ENCODE measurements around the gene IL25.

DNA sequence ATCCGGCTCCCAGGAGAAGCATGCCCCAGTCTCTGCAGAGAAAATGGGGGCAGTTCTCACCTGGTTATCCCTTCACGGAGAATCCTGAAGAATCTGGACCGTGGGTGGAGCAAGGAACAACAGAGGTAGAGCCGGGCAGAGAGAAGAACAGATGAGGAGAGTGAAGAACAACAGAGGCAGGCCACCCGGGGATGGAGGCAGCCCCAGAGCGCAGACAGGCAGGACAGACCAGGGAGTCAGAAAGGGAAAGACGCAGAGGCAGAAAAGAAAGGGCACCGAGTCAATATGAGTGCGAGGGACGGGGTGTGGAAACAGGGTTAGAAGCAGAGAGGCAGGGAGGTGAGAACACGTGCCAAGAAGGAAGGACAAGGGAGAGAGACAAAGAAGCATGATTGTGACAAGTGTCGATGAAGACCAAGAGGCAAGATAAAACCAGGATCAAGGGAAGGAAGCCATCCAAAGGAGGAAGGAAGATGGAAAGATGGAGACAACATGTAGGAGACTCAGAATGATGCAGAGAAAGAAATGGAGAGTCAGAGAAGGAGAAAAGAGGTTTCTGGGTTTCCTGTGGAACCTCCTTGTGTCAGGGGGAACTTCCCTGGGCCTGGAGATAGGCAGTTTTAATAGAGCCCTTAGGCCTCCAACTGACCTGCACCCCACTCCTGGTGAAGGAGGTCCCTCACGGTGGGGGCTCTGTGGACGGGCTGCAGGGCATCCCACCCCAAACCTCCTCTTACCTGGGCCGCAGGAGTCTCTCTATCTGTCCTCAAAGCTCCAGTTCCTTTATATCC, 35.1 kb downstream of the IL25 start, which contains the start of gene MYH6:
- TF ChIP-seq, protein P1, sequence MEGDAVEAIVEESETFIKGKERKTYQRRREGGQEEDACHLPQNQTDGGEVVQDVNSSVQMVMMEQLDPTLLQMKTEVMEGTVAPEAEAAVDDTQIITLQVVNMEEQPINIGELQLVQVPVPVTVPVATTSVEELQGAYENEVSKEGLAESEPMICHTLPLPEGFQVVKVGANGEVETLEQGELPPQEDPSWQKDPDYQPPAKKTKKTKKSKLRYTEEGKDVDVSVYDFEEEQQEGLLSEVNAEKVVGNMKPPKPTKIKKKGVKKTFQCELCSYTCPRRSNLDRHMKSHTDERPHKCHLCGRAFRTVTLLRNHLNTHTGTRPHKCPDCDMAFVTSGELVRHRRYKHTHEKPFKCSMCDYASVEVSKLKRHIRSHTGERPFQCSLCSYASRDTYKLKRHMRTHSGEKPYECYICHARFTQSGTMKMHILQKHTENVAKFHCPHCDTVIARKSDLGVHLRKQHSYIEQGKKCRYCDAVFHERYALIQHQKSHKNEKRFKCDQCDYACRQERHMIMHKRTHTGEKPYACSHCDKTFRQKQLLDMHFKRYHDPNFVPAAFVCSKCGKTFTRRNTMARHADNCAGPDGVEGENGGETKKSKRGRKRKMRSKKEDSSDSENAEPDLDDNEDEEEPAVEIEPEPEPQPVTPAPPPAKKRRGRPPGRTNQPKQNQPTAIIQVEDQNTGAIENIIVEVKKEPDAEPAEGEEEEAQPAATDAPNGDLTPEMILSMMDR (conservative IDR thresholded peaks at IDR 0.05; ENCODE audit: low read depth in 2 of 2) = no peak
- no peak for TF ChIP-seq POLR2AphosphoS5 (IDR thresholded peaks at IDR 0.05; ENCODE audit: low read depth)
- TF ChIP-seq, protein P2, sequence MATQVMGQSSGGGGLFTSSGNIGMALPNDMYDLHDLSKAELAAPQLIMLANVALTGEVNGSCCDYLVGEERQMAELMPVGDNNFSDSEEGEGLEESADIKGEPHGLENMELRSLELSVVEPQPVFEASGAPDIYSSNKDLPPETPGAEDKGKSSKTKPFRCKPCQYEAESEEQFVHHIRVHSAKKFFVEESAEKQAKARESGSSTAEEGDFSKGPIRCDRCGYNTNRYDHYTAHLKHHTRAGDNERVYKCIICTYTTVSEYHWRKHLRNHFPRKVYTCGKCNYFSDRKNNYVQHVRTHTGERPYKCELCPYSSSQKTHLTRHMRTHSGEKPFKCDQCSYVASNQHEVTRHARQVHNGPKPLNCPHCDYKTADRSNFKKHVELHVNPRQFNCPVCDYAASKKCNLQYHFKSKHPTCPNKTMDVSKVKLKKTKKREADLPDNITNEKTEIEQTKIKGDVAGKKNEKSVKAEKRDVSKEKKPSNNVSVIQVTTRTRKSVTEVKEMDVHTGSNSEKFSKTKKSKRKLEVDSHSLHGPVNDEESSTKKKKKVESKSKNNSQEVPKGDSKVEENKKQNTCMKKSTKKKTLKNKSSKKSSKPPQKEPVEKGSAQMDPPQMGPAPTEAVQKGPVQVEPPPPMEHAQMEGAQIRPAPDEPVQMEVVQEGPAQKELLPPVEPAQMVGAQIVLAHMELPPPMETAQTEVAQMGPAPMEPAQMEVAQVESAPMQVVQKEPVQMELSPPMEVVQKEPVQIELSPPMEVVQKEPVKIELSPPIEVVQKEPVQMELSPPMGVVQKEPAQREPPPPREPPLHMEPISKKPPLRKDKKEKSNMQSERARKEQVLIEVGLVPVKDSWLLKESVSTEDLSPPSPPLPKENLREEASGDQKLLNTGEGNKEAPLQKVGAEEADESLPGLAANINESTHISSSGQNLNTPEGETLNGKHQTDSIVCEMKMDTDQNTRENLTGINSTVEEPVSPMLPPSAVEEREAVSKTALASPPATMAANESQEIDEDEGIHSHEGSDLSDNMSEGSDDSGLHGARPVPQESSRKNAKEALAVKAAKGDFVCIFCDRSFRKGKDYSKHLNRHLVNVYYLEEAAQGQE (IDR thresholded peaks at IDR 0.05; ENCODE audit: unreplicated experiment) = no peak
- no peak for TF ChIP-seq EZH2 (IDR thresholded peaks at IDR 0.05; ENCODE audit: low read depth, unreplicated experiment)
- TF ChIP-seq, protein P3, sequence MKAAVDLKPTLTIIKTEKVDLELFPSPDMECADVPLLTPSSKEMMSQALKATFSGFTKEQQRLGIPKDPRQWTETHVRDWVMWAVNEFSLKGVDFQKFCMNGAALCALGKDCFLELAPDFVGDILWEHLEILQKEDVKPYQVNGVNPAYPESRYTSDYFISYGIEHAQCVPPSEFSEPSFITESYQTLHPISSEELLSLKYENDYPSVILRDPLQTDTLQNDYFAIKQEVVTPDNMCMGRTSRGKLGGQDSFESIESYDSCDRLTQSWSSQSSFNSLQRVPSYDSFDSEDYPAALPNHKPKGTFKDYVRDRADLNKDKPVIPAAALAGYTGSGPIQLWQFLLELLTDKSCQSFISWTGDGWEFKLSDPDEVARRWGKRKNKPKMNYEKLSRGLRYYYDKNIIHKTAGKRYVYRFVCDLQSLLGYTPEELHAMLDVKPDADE (IDR thresholded peaks at IDR 0.05) = no peak
- TF ChIP-seq EZH2phosphoT487 (IDR thresholded peaks at IDR 0.05; ENCODE audit: unreplicated experiment) = no peak
- no peak for TF ChIP-seq CREB1 (CRISPR knock-in tag; IDR thresholded peaks at IDR 0.05; ENCODE audit: low read depth)
- TF ChIP-seq STAT1 (IDR thresholded peaks at IDR 0.05; ENCODE audit: unreplicated experiment) = no peak
- TF ChIP-seq ZNF331 (CRISPR knock-in tag; IDR thresholded peaks at IDR 0.05; ENCODE audit: low read depth) = no peak
- no peak for TF ChIP-seq JUNB (IDR thresholded peaks at IDR 0.05; ENCODE audit: unreplicated experiment)
- no peak for TF ChIP-seq NANOG (IDR thresholded peaks at IDR 0.05; ENCODE audit: borderline replicate concordance)
- TF ChIP-seq, protein P4, sequence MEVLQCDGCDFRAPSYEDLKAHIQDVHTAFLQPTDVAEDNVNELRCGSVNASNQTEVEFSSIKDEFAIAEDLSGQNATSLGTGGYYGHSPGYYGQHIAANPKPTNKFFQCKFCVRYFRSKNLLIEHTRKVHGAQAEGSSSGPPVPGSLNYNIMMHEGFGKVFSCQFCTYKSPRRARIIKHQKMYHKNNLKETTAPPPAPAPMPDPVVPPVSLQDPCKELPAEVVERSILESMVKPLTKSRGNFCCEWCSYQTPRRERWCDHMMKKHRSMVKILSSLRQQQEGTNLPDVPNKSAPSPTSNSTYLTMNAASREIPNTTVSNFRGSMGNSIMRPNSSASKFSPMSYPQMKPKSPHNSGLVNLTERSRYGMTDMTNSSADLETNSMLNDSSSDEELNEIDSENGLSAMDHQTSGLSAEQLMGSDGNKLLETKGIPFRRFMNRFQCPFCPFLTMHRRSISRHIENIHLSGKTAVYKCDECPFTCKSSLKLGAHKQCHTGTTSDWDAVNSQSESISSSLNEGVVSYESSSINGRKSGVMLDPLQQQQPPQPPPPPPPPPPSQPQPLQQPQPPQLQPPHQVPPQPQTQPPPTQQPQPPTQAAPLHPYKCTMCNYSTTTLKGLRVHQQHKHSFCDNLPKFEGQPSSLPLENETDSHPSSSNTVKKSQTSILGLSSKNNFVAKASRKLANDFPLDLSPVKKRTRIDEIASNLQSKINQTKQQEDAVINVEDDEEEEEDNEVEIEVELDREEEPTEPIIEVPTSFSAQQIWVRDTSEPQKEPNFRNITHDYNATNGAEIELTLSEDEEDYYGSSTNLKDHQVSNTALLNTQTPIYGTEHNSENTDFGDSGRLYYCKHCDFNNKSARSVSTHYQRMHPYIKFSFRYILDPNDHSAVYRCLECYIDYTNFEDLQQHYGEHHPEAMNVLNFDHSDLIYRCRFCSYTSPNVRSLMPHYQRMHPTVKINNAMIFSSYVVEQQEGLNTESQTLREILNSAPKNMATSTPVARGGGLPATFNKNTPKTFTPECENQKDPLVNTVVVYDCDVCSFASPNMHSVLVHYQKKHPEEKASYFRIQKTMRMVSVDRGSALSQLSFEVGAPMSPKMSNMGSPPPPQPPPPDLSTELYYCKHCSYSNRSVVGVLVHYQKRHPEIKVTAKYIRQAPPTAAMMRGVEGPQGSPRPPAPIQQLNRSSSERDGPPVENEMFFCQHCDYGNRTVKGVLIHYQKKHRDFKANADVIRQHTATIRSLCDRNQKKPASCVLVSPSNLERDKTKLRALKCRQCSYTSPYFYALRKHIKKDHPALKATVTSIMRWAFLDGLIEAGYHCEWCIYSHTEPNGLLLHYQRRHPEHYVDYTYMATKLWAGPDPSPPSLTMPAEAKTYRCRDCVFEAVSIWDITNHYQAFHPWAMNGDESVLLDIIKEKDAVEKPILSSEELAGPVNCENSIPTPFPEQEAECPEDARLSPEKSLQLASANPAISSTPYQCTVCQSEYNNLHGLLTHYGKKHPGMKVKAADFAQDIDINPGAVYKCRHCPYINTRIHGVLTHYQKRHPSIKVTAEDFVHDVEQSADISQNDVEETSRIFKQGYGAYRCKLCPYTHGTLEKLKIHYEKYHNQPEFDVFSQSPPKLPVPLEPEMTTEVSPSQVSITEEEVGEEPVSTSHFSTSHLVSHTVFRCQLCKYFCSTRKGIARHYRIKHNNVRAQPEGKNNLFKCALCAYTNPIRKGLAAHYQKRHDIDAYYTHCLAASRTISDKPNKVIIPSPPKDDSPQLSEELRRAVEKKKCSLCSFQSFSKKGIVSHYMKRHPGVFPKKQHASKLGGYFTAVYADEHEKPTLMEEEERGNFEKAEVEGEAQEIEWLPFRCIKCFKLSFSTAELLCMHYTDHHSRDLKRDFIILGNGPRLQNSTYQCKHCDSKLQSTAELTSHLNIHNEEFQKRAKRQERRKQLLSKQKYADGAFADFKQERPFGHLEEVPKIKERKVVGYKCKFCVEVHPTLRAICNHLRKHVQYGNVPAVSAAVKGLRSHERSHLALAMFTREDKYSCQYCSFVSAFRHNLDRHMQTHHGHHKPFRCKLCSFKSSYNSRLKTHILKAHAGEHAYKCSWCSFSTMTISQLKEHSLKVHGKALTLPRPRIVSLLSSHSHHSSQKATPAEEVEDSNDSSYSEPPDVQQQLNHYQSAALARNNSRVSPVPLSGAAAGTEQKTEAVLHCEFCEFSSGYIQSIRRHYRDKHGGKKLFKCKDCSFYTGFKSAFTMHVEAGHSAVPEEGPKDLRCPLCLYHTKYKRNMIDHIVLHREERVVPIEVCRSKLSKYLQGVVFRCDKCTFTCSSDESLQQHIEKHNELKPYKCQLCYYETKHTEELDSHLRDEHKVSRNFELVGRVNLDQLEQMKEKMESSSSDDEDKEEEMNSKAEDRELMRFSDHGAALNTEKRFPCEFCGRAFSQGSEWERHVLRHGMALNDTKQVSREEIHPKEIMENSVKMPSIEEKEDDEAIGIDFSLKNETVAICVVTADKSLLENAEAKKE (CRISPR knock-in tag; IDR thresholded peaks at IDR 0.05) = no peak

All from GM23338 (cell line).